ENCODE data around the gene DNPH1. TPM values are rescaled to one million over a fixed set of nuclear protein-coding genes. Genes with fewer than 3 reads are reported as not detected.

Gene DNPH1
- total RNA-seq, 1 experiment from 2014 or later, result 19.3 TPM

DNA sequence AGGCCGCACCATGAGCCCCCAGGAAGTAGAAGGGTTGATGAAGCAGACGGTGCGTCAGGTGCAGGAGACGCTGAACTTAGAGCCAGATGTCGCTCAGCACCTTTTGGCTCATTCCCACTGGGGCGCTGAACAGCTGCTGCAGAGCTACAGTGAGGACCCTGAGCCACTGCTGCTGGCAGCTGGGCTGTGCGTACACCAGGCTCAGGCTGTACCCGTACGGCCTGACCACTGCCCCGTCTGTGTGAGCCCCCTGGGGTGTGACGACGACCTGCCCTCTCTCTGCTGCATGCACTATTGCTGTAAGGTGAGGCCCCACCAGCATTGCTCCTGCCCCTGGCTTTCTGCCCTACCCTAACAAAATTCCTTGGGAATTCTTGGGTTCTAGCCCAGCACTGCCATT lies 13.1 kb downstream of the DNPH1 start:
- no peak for DNase-seq (ENCODE audit: low read depth)

DNA sequence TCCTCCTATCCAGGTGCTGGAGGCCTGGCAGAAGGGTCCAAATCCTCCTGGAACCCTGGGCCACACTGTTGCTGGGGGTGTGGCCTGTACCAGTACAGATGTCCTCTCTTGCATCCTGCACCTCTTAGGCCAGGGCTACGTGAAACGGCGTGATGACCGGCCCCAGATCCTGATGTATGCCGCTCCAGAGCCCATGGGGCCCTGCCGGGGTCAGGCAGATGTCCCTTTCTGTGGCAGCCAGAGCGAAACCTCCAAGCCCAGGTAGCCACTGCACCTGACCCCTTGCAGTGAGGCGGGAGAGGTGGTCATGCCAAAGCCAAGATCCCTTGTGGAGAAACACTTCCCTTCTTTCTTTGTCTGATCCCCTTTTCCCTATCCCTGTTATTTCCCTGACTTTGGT lies 14.2 kb downstream of the DNPH1 start:
- DNase-seq (ENCODE audit: low read depth), result no peak

DNA sequence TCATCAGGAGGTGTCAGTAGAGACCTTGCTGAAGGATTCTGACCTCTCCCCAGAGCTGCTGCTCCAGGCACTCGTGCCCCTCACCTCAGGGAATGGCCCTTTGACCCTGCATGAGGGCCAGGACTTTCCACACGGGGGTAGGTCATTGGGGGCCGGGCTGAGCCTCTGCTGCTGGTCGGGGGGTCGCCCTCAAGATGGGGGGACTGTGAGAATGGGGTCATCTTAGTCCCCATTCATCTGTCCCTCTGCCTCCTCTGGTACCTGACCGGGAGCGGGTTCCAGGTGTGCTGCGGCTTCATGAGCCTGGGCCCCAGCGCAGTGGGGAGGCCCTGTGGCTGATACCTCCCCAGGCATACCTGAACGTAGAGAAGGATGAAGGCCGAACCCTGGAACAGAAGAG lies 15.8 kb downstream of the DNPH1 start:
- no peak for DNase-seq (ENCODE audit: low read depth)

DNA sequence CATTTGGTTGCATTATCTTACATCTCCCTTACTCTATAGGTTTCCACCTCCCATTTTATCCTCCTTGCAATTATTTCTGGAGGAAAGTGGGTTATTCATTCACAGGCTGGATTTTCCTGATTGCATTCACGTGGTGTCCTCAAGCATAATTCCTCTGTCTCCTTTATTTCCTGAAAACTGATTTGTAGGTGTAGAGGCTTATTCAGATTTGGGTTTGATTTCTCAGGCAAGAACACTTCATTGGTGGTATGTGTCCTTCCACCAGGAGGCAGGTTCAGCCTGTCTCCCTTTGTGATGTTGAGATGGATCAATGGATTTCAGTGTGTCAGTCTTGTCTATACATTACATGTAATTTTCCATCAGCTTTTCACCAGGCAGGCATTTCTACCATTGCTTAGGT lies 17.3 kb downstream of the DNPH1 start:
- DNase-seq (ENCODE audit: low read depth), result no peak

DNA sequence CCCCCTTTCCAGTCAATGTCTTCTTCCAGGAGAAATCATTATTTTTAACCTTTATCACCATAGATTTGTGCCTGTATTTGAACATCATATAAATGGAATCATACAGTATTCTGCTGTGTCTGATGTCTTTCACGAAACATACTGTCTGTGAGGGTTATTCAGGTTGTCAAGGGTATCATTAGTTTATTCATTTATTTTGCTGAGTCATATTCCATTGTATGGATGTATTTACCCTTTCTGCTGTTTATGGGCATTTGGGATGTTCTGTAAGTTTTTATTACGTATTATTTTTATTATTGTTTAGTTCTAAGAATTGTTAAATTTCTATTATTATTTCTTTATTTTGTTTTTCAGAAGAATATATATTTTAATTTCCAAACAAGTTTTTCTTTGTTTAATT lies 22.0 kb downstream of the DNPH1 start:
- no peak for DNase-seq (ENCODE audit: low read depth)

DNA sequence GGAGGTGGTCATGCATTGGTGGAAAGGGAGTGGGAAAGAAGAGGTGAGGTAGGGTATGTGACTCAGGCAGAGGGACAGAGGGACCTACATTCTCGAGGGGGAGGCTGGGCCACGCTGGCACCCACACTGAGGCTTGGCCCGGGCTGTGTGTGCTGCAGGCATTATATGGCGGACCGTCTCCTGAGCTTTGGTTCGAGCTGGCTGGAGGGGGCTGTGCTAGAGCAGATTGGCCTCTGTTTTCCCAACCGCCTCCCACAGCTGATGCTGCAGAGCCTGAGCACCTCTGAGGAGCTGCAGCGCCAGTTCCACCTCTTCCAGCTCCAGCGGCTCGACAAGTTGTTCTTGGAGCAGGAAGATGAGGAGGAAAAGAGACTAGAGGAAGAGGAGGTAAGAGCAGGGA lies 23.4 kb downstream of the DNPH1 start:
- no peak for DNase-seq (ENCODE audit: low read depth)

DNA sequence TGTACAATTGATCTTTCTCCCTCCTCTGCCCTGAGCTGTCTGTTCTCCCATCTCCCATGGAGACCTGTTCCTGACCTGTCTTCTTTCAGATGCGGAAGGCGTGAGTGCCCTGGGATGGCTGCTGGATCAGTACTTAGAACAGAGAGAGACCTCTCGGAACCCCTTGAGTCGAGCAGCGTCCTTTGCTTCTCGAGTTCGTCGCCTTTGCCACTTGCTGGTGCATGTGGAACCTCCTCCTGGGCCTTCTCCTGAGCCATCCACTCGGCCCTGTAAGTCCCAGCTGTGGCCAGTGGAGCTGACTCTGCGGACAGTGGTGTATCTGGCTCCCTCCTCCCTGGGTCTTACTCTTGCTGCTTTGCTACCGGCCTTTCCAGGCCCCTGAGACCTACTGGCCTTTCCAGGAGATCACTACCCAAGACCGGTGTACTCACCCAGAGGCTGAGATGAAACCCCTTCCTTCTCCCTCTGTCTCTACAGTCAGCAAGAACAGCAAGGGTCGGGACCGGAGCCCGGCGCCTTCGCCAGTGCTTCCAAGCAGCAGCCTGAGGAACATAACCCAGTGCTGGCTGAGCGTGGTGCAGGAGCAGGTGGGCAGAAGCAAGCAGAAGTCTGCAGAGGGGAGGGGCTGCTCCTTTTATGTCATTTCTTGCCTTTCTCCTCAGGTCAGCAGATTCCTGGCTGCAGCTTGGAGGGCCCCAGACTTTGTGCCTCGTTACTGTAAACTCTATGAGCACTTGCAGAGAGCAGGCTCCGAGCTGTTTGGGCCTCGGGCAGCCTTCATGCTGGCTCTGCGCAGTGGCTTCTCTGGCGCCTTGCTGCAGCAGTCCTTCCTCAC lies 24.8 kb downstream of the DNPH1 start:
- DNase-seq (ENCODE audit: low read depth), result no peak

DNA sequence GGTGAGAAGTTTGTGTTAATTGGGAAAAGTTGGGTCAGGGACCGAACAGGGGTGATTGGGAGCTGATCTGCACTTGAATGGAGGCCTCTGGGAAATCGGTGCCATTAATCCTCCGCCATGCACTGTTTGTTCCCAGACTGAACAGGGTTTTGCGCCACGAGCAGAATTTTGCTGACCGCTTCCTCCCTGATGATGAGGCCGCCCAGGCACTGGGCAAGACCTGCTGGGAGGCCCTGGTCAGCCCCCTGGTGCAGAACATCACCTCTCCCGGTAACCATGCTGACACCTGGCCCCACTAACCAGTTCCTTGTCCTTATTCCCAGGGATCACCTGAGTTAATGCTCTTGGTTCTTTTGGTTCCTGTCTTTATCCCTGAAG lies 25.6 kb downstream of the DNPH1 start:
- DNase-seq (ENCODE audit: low read depth), result no peak

DNA sequence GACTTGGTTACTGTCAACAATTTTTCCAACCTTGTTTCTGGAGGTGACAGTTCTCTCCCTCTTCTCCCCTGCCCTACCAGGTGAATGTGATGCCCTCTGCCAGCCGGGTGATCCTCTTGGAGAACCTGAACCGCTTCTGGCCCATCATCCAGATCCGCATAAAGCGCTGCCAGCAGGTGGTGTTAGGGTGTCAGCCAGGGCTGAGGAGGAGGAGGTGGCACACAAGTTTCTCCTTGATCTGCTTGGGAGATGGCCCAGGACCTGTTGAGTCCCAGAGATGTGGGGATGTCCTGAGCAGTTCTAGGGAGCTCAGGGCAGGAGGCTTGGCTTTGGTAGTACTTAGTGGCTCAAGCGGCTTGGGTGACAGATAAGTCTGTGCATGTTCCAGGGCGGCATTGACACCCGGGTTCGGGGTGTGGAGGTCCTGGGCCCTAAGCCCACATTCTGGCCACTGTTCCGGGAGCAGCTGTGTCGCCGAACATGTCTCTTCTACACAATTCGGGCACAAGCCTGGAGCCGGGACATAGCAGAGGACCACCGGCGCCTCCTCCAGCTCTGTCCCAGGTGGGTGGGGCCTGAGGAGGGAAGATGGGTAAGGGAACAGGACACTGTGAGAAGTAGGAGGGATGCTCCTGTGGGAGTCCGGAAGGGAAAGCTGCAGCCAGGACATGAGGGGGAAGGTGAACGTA lies 26.1 kb downstream of the DNPH1 start:
- no peak for DNase-seq (ENCODE audit: low read depth)

DNA sequence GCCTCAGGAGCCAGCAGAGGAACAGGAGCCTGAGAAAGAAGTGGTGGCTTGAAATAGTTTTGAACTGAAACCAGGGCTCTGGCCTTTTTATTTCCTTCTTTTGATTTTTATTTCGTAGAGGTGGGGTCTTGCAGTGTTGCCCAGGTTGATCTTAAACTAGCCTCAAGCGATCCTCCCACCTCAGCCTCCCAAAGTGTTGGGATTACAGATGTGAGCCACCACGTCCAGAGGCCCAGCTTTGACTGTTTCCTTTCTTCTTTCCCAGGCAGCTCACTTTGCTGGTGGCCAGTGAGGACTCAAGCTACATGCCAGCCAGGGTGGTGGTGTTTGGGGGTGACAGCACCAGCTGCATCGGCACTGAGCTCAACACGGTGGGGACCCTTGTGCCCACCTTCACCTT lies 26.8 kb downstream of the DNPH1 start:
- no peak for DNase-seq (ENCODE audit: low read depth)

DNA sequence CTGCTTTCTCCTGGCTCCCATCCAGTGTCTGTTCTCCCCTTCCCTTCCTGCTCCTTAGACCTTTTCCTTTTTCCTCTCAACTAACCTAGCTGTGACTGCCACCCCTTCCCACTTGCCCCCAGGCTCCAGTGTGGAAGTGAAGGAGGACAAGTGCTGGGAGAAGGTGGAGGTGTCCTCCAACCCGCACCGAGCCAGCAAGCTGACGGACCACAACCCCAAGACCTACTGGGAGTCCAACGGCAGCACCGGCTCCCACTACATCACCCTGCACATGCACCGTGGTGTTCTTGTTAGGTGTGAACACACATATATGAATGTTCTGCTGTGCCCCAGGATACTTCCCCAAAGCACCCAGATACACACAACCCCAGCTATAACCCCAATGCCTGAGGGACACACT lies 28.7 kb downstream of the DNPH1 start:
- no peak for DNase-seq (ENCODE audit: low read depth)

DNA sequence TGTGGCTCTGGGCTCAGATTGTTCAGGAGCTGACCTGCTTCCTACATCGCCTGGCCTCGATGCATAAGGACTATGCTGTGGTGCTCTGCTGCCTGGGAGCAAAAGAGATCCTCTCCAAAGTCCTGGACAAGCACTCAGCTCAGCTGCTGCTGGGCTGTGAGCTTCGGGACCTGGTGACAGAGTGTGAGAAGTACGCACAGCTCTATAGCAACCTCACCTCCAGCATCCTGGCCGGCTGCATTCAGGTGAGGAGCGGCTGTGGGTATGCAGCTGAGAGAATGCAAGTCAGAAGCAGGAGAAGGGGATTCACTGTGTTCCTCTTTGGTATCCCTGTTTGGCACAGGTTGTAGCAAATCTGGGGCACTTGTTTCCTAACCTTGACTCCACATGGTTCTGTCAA lies 29.4 kb downstream of the DNPH1 start:
- DNase-seq (ENCODE audit: low read depth), result no peak

DNA sequence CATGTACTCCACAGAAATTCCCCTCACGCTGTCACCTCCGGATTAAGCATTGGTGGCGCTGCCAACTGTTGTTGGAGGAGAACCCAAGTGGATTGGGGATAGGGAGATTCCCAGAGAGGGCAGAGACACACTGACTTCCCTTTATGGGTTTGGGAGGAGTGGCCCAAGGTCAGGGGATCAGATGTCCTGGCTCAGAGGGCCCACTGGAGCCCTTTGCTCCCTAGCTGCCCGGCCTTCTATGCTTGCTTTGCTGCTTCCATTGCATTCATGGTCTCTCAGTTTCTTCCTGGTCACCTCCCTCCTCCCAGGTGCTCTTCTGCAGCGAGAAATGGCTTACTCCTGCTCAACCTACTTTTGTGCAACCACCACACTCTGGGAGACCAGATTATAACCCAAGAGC lies 32.9 kb downstream of the DNPH1 start:
- DNase-seq (ENCODE audit: low read depth), result no peak

DNA sequence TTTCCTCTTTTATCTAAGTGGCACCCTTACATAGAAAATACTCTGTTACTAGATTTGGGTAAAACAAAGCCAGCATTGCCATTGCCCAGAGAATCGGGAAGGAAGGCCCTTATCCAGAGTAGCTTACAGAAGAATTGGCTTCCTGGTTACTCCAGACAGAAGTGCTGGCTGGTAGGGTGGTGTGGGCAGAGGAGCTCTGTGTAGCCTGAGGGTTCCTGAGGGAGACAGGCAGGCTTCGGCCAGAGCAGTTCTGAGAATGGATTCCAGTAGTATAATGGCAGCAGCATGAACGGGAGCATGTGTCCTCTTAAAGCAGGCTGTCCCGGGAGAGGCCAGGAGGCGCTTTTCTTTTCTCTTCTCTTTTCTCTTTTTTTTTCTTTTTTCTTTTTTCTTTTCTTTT lies 35.4 kb downstream of the DNPH1 start:
- no peak for DNase-seq (ENCODE audit: low read depth)

DNA sequence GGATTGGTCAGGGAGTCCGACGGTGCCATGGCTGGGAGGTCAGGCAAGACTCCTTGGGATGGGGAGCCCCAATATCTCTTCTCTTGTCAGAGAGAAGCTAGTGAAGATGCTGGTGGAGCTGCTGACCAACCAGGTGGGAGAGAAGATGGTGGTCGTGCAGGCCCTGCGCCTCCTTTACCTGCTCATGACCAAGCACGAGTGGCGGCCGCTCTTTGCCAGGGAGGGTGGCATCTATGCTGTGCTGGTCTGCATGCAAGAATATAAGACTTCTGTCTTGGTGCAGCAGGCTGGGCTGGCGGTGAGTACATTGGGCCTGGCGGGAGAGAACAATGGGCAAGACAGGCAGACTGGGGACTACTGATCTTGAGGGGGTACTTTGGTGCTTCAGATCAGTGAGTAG lies 36.4 kb downstream of the DNPH1 start:
- no peak for DNase-seq (ENCODE audit: low read depth)

DNA sequence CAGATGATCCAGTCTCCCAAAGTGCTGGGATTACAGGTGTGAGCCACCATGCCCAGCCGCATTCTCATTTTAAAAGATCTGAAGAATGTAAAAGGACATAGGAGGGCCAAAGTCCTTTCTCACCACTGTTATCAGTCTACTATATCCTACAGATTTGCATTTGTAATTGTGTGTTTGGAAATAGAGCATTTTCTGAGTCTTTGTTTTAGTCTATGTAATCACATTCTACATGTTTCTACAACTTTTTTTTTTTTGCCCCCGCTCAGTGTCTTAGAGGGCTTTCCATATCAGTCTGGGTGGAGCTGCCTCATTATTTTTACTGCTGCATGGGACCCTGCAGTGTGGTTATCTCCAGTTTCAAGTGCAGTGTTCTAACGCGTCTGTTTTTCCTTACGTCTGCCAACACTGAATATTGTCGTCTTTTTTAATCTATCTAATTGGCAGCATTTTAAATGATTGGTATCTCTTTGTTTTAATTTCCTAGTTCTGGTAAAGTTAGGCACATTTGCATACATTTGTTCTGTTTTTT lies 39.4 kb downstream of the DNPH1 start:
- no peak for DNase-seq (ENCODE audit: low read depth)

DNA sequence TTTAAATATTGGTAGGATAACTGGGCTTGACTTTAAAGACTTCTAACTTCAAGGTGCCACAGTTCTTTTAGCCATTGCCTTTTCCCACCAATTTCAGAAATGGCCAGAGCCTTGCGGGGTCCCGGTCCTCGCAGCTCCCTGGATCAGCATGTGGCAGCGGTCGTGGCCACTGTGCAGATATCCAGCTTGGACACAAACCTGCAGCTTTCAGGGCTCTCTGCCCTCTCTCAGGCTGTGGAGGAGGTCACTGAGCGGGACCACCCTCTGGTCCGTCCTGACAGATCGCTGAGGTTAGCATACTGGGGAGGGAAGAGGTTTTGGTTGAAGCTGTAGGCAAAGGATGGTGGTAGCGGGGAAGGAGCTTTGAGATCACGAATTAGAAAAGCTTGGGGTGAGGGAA lies 40.9 kb downstream of the DNPH1 start:
- no peak for DNase-seq (ENCODE audit: low read depth)

DNA sequence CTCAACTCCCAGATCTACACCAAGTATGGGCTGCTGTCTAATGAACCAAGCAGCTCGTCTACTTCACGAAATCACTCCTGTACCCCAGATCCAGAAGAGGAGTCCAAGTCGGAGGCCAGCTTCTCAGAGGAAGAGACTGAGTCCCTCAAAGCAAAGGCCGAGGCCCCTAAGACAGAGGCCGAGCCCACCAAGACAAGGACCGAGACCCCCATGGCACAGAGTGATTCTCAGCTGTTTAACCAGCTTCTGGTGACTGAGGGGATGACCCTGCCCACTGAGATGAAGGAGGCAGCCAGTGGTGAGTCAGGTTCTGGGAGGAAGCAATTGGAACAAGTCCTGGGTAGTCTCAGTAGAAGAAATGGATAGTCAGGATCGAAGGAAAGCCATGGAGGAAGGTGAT lies 41.5 kb downstream of the DNPH1 start:
- no peak for DNase-seq (ENCODE audit: low read depth)

DNA sequence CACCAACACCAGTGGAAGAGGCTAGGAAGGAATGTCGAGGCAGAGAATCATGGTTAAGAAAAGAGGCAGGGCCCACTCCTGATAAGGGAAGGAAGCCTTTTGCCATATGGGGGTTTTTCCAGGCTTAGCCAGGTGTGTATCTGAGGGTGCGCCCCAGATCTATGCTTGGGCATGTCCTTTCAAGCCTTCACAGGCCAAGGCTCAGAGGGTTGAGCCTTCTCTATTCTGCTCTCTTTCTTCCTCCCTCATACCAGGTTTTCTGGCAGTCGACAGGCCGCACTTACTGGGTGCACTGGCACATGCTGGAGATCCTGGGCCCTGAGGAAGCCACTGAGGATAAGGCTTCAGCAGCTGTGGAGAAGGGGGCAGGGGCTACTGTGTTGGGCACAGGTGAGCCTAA lies 42.6 kb downstream of the DNPH1 start:
- no peak for DNase-seq (ENCODE audit: low read depth)

DNA sequence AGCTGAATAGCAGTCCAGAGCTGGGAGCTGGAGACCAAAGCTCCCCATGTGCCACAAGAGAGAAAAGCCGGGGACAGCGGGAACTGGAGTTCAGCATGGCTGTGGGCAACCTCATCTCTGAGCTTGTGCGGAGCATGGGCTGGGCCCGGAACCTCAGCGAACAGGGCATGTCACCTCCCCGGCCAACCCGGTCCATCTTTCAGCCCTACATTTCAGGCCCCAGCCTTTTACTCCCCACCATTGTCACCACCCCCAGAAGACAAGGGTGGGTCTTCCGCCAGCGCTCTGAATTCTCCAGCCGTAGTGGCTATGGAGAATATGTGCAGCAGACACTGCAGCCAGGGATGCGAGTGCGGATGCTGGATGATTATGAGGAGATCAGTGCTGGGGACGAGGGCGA lies 43.3 kb downstream of the DNPH1 start:
- DNase-seq (ENCODE audit: low read depth), result no peak

DNA sequence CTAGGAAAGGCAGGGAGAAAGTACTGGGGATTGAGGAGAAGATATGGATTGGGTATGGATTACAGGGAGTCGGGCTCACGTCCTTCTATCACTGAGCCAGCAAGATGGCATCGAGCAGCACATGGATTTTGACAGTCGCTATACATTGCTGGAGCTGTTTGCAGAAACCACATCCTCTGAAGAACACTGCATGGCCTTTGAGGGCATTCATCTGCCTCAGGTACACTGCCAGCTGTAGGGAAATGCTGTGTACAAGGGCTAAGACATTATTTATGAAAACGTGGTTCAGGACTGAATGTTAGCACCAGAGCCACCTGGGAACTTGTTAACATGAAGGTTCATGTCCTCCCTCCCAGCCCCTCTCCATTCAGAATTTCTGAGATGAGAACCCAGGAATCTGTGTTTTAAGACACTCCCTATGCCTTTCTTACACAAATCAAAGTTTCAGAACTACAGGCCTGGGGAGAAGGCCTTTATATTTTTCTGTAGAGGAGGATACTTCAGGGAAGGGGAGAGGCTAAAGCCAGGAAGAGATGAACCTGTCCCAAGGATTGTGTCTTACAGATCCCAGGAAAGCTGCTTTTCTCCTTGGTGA lies 43.8 kb downstream of the DNPH1 start:
- DNase-seq (ENCODE audit: low read depth), result no peak

DNA sequence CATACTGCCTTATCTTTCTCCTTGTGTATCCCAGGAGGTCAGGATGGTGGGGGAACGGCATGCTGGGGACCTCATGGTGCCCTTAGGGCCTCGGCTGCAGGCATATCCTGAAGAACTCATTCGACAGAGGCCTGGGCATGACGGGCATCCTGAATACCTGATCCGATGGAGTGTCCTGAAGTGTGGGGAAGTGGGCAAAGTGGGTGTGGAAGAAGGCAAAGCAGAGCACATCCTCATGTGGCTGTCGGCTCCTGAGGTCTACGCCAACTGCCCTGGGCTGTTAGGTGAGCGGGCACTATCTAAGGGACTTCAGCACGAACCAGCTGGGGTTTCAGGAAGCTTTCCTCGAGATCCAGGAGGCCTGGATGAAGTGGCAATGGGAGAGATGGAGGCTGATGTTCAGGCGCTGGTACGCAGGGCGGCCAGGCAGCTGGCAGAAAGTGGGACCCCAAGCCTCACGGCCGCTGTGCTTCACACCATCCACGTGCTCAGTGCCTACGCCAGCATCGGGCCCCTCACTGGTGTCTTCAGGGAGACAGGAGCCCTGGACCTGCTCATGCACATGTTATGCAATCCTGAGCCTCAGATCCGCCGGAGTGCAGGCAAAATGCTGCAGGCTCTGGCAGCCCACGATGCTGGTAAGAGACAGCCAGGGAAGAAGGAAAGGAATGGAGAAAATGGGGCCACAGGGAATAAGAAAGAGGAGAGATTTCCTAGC lies 44.9 kb downstream of the DNPH1 start:
- no peak for DNase-seq (ENCODE audit: low read depth)
